Neutrophil (primary cell): Measurements from ENCODE around the gene ZC3H10.

Source experiments
- H3K27ac ChIP-seq: fragments of 200-600 bp; sonication (generic); 2 replicates; pipeline ENCODE4 v1.5.1; 2016; ENCODE audit warnings: mild to moderate bottlenecking, moderate library complexity
- H3K27me3 ChIP-seq: fragments of 200-600 bp; sonication (generic); 2 replicates; pipeline ENCODE4 v1.6.0; 2016; ENCODE audit warnings: mild to moderate bottlenecking
- H3K36me3 ChIP-seq: fragments of 200-600 bp; sonication (generic); 2 replicates; pipeline ENCODE4 v1.5.1; 2017
- H3K4me1 ChIP-seq, 2 experiments: fragments of 200-600 bp in 1 of 2; sonication (generic) in 1 of 2; 1 replicate in 1 of 2; 2 replicates in 1 of 2; pipeline versions ENCODE4 v1.5.1 to v1.6.1; 2013 to 2016; ENCODE audit warnings: low read depth in 1 of 2, low read length in 1 of 2, mild to moderate bottlenecking in 1 of 2, moderate library complexity in 1 of 2; ENCODE audit not compliant: control insufficient read depth in 1 of 2, insufficient read depth in 1 of 2
- H3K4me3 ChIP-seq, 2 experiments: fragments of 200-600 bp in 1 of 2; sonication (generic) in 1 of 2; 1 replicate in 1 of 2; 2 replicates in 1 of 2; pipeline ENCODE4 v1.5.1; 2013 to 2016; ENCODE audit warnings: low read depth in 1 of 2, low read length in 1 of 2, mild to moderate bottlenecking in 1 of 2, moderate library complexity in 1 of 2
- H3K9me3 ChIP-seq: fragments of 200-600 bp; sonication (generic); 2 replicates; pipeline ENCODE4 v1.5.1; 2016
- TF ChIP-seq, protein P1 (sequence below): fragments of 200-600 bp; sonication (generic); IDR thresholded peaks from 2 replicates; pipeline ENCODE4 v1.5.1; 2016; ENCODE audit warnings: antibody characterized with exemption

ZC3H10 gene

DNA sequence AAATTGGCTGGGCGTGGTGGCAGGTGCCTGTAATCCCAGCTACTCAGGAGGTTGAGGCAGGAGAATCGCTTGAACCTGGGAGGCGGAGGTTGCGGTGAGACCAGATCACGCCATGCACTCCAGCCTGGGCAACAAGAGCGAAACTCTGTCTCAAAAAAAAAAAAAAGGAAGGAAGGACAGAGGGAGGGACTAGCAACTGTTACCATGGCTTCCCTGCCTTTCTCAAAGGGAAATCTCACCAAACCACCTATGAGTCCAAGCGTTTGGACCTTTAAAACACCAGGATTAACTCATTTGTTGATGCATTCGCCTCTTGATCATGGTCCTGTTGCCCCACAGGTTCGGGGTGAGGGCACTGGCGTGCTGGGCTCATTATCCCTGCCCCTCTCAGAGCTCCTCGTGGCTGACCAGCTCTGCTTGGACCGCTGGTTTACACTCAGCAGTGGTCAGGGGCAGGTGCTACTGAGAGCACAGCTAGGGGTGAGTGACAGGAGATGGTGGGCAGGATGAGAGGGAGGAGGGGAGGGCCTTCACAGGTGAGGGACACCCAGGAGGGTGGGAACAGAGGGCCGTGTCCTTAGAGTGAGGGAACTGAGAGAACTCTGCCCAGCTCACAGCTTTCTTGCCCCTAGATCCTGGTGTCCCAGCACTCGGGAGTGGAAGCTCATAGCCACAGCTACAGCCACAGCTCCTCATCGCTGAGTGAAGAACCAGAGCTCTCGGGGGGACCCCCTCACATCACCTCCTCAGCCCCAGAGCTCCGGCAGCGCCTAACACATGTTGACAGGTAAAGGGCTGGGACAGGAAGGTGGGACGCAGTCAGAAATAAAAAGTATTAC, 24.1 kb downstream of the ZC3H10 start:
- Histone ChIP-seq H3K27ac (peak overlapping the region; percentile 87), H3K4me1 (peaks cover 28 to 39% of the 10 kb centered on the region in 2 experiments), H3K4me3 (peak overlapping the region; percentile 17 to 39), H3K36me3 (peaks cover 14% of the 10 kb centered on the region), H3K9me3 (no peaks in the 10 kb centered on the region), H3K27me3 (no peaks in the 10 kb centered on the region)
- TF ChIP-seq, protein P1, sequence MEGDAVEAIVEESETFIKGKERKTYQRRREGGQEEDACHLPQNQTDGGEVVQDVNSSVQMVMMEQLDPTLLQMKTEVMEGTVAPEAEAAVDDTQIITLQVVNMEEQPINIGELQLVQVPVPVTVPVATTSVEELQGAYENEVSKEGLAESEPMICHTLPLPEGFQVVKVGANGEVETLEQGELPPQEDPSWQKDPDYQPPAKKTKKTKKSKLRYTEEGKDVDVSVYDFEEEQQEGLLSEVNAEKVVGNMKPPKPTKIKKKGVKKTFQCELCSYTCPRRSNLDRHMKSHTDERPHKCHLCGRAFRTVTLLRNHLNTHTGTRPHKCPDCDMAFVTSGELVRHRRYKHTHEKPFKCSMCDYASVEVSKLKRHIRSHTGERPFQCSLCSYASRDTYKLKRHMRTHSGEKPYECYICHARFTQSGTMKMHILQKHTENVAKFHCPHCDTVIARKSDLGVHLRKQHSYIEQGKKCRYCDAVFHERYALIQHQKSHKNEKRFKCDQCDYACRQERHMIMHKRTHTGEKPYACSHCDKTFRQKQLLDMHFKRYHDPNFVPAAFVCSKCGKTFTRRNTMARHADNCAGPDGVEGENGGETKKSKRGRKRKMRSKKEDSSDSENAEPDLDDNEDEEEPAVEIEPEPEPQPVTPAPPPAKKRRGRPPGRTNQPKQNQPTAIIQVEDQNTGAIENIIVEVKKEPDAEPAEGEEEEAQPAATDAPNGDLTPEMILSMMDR: no peak

DNA sequence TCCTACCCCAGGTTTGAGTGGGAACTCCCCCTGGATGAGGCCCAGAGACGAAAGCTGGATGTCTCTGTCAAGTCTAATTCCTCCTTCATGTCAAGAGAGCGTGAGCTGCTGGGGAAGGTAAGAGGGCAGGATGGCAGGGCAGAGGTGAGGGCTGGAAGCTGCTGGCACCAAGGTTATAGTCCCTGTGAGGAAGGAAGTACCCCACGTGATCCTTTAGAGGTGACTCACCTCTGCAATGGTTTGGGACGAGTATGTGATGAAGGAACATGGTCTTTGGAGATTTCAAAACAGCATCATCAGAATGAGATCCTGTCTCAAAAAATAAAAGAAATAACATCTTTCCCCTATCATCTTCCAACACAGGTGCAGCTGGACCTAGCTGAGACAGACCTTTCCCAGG, 25.2 kb downstream of the ZC3H10 start:
- Histone ChIP-seq H3K4me1 (peaks cover 28 to 39% of the 10 kb centered on the region in 2 experiments), H3K36me3 (peaks cover 3% of the 10 kb centered on the region), H3K4me3 (peak overlapping the region in 1 of 2 experiments; percentile 40), H3K27ac (peak overlapping the region; percentile 87), H3K9me3 (no peaks in the 10 kb centered on the region), H3K27me3 (no peaks in the 10 kb centered on the region)
- TF ChIP-seq, protein P1: no peak

DNA sequence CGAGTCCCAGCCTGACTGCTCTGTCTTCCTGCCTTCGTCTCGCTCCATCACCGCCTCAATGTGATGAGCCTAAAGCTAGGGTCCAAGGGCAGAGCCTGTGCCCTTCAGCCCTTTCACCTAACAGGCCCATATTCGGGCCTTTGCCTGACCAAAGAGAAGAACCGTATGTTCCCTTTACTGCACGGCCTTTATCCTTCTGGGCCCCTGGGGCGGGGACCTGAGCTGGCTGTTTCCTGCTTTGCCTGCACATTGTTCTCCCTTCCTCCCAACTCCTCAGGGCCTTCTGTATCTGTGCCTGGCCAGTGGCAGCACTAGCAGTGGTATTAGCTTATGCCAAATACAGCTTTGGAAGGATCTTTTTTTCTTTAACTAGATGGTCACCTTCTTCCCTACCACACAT, 25.8 kb downstream of the ZC3H10 start:
- TF ChIP-seq, protein P1: no peak
- Histone ChIP-seq H3K27me3 (no peaks in the 10 kb centered on the region), H3K9me3 (no peaks in the 10 kb centered on the region), H3K4me1 (peaks cover 28 to 39% of the 10 kb centered on the region in 2 experiments), H3K27ac (peak overlapping the region; percentile 87), H3K4me3 (no peak overlapping the region), H3K36me3 (no peaks in the 10 kb centered on the region)

DNA sequence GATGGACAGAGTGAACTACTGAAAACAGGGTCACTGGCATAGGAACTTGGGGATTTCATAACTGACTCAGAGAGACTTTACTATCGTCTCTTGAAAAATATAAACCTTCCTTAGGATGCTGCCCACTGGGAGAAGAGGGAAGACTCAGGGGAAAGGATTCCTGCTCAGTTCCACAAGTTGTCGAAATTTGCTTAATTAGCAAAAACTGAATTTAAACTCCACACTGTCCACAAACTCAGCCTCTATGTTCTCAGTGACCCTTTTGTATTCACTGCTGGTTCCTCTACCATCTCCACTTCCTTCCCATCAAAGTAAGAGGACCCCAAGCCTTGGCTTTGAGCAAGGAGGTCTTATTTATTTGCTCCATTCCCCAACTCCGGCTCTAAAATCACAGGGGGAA, 27.2 kb downstream of the ZC3H10 start:
- TF ChIP-seq, protein P1: no peak
- no peaks in the 10 kb centered on the region for H3K27me3 ChIP-seq

DNA sequence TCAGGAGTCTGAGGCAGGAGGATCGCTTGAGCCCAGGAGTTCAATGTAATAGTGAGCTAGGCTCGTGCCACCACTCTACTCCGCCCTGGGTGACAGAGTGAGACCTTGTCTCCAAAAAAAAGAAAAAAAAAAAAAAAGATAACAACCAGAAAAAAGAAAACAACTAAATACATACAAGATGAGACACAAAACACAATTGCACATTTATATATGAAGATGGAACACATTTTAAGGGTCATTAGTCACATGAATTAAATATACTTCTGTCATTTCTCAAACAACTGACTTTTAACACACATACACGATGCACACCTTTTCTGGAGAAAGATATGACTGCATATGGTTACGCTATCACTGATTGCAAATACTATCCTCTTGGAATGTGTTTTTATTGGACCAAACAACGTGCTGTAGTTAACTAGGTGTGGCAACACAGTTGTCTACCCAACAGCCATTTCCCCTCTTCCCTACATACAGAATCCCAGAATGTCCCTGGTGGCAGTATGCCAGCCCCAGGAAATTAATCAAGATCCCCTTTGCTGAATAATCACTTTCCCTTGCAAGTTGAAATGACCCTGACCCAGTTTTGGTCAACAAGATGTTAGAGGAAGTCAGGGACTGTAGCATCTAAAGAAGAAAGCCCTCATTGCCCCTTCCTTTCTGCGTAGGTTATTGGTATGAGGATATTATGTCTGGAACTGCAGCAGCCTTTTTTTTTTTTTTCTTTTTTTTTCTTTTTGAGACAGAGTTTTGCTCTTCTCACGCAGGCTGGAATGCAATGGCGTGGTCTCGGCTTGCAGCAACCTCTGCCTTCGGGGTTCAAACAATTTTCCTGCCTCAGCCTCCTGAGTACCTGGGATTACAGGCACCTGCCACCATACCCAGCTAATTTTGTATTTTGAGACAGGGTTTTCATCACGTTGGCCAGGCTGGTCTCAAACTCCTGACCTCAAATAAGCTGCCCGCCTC, 28.7 kb downstream of the ZC3H10 start:
- Histone ChIP-seq H3K36me3 (no peaks in the 10 kb centered on the region), H3K27ac (no peak overlapping the region), H3K9me3 (no peaks in the 10 kb centered on the region), H3K27me3 (no peaks in the 10 kb centered on the region), H3K4me3 (no peak overlapping the region), H3K4me1 (peaks cover 44 to 46% of the 10 kb centered on the region in 2 experiments)
- TF ChIP-seq, protein P1: no peak

More for the DNA sequence above, 27.2 kb downstream of the ZC3H10 start:
- Histone ChIP-seq H3K27ac (no peak overlapping the region), H3K4me3 (no peak overlapping the region), H3K36me3 (no peaks in the 10 kb centered on the region), H3K9me3 (no peaks in the 10 kb centered on the region), H3K4me1 (peaks cover 31 to 41% of the 10 kb centered on the region in 2 experiments)
